GM19397 (cell line): ENCODE measurements around the gene ECI1.

Experiments
- ATAC-seq: cut with Tn5 transposase; IDR thresholded peaks from one replicate; pipeline ENCODE4 v1.9.1; 2021; ENCODE audit warnings: mild to moderate bottlenecking, moderate library complexity; ENCODE audit not compliant: unreplicated experiment

Gene ECI1

DNA sequence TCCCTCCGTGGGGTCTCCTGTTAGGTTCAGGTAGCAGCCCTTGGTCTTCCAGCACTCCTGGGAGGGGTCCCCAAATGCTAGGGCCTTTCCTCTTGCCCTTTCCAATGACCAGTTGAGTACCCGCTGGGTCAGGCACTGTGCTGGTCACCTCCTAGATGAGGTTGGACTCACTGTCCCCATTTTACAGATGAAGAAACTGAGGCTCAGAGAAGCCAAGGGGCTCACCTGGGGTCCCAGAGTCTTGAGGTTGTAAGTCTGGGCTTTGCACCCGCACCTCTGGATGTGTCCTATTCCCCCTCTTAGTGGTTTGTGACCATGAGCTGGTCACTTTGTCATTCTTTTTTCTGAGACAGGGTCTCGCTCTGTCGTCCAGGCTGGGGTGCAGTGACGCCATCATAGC lies 53.6 kb downstream of the ECI1 start:
- ATAC-seq = no peak

DNA sequence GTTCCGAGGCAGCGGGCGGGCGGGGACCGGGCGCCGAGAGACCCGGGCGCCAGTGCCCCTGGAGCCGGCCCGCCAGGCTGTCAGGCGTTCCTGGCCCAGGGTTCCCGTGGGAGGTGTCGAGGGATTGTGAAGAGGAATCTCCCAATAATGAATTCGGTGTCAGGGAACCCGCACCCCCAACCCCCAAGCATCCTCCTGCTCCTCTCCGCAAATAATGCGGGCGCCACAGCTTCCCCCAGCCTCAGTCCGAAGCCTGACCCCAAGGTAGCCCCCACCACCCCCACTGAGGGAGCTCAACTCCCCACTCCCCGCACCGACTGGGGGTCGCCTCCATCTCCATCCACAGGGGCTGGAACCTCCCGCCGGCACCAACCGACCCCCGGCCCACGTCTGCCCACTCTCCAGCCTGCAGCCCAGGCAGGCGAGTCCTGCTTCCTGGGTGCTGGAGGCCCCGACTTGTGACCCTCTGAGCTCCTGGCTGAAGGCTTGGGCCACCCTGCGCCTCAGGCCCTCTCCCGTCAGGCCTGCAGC lies 54.3 kb downstream of the ECI1 start:
- no peak for ATAC-seq

DNA sequence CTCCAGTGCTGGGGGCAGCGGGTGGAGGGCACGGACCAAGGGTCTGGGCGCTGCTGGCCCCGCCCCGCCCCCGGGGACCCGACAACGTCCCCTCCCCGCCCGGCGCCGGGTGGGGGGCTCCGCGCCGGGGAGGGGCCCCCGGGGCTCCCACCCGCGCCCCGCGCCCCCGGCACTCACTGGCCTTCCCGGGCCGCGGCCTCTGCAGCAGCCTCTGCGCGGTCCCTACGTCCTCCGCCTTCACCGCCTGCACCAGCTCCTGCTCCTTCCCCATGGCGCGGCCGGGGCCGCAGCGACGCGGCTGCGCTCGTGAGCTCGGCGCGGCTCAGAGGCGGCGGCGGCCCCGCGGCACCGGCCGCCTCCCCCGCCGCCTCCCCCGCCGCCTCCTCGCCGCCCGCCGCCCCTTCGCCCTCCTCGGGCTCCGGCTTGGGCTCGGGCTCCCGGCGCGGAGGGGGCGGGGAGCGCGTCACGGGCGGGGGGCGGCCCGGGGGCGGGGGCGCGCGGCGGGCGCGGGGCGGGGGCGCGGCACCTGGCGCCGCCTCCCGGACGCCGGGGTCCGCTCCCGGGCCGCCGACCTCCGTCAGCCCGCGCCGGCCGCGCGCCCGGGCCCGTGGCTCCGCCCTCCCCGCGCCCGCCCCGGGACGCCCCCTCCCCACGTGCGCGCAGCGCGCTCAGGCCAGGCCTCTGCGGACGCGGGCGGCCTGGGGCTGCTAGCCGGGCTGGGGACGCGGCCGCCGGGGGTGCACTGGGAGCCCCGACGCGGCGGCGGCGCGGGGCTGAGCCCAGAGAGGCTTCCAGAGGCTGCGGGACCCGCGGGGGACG lies 55.0 kb downstream of the ECI1 start, which contains the start of gene CASKIN1:
Gene CASKIN1, minus strand, starts transcription at position 444 of the 819 bp plus-strand sequence. Its CDS starts 173 bp downstream, at position 271.
- ATAC-seq = no peak

DNA sequence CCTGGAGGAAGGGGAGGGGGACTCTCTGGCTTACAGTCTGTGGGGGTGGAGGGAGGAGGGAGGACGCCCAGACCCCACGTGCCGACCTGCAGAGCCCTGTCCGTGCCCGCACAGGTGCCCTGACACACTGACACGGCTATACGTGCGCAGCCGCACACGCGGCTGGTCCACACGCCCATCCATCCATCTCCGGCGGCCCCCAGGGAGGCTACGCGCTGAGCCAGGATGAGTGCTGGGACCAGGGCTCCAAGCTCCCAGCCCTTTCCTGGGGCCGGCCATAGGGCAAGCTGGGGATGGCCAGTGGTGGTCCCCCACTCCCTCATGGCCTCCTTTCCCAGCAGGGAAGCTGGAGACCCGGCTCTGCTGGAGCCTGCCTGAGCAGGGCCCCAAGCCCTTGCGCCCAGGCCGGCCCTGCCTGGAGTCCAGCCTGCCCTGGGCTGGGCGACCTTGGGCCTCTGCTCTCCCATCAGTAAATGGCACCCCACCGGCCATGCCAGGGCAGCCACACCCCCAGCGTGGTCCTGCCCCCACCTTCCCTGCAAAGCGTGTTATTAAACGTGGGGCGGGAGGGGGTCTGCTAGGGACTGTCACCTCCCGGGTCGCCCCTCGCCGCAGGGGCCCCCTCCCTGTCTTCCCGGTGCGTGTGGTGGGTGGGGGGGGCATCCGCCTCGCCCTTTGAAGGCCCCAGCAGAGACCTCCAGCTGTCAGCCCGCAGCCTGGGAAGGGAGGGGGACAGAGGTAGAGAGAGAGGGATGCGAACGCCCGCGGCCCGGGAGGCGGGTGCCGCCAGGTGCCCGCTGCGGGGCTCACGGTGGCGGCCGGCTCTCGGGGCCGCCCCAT lies 55.8 kb downstream of the ECI1 start:
- no peak for ATAC-seq

DNA sequence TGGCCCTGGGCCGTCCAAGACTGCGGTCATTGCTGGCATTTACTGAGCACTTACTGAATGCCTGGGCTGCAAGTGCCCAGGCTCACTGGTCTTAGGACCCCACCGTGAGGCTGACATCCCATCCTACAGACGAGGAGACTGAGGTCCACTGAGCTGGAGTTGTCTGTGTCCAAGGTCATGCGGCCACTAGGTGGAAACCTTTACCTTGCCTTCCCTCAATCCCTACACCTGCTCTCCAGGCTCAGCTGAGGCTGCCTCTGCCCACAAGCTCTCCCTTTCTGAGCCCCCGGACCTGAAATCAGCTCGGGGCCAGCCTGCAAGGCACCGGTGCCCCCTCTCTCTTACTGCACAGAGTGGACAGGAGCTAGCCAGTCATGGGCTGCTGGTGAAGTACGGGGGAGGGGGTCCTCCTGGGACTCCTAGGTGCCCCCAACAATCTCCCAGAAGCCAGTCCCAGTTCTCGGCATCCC lies 56.5 kb downstream of the ECI1 start:
- ATAC-seq = no peak

DNA sequence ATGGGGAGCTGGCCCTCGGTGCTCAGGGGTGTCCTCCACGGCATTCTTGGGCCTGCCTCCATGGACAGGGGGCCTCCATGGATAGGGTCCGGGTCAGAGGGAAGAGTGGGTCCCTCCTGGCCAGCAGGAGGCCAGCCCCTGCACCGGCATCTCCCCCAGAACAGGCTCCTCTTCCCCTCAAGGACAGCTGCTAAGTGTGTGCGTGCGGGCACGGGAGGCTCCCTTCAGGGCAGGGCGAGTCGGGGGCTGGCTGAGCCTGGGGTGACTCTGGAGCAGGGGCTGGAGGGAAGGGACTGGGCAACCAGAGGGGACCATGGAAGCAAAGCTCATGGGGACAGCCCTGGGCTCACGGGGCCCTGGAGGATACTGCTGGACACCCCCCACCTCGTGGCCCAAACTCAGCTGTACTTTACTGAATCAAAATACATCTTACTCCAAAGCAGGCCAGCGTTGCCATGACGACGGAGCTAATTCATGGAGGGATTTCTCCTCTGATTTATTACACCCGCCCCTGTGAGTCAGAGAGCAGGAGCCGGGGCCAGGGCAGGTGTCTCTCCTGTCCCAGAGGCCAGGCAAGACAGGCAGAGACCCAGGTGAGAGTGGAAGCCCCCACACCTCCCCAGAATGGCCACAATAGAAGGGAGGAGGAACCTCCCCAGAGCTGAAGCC lies 57.1 kb downstream of the ECI1 start:
- ATAC-seq = no peak

DNA sequence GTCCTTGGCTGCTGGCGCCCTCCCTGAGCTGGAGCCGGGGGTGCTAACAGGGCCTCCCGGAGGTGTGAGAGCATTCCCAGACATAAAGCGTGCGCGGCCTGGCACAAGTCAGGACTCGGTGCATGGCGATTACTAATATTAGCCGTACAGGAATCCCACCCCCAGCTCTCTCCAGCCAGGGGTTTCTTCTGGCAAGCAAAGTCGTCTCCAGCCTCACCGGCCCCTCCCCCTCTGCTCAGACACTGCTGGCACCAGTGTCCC lies 60.0 kb downstream of the ECI1 start:
- ATAC-seq = no peak

DNA sequence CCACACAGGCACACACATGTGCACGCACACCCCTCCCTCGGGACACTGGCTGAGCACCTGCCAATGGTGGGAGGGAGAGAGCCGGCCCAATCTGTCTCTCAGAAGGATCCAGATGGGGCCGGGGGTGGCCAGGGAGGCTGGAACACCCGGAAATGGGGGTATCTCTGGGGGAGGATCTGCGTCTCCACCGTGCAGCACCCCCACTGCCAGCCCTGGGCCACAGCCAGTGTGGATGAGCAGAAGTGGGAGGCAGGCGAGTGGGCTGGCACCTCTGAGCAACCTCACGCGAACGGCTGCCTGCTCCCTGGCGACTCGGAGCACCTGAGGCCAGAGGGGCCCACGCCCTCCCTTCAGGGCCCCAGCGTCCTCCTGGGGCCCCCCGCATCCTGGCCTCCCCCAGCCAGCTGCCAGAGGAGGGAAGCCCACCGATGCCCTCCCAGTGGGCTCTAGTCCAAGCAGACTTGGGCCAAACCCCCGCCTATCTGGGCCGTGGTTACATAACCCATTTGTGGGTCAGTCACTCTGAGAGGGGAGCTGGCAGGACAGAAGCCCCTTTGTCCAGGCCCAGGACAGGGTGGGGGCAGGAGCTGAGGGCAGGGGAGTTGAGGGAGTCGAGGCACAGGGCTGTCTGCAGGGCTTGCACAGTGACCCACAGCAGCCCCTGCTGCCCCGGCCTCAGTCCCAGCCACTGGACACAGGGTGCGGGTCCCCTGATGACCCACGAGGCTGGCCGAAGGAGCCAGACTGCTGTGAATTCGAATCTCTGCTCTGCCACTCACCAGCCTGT lies 60.5 kb downstream of the ECI1 start:
- ATAC-seq = no peak

DNA sequence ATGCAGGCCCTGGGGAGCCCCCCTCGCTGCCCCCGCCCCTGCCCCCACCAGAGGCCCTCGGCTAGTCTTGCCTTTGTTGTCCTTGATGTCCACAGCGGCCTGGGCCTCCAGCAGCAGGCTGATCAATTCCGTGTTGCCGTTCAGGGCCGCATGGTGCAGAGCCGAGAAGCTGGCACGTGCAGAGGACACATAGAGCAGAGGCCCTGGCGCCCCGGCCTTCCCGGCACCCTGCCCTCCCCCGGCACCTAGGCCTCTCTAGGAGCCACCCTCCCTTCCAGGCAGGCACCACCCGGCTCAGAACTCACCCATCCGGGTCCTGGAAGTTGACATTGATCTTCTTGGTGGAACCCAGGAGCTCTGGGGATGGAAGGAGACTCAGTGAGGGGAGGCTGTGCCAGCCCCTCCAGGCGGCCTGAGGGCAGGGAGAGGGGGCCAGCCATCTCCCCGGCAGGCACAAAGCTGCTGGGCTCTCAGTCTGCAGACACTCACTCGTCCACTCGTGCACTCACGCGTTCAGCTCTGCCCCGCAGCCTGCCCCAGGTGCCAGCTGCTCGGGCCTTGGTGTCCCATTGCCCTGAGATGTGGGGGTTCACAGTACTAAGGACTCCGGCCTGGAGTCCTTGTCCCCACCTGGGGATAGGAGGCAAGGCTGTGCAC lies 61.3 kb downstream of the ECI1 start:
- no peak for ATAC-seq
